Measurements from ENCODE around the gene IGSF6. TPM values are rescaled to one million over a fixed set of nuclear protein-coding genes. Genes with fewer than 3 reads are reported as not detected.

The IGSF6 gene
- total RNA-seq (2016; rRNA removed; fragmentation: Illumina TruSeq; extraction: Trizol) (not detected in 2 replicates), polyA plus RNA-seq (2011; rRNA removed) (not detected in 2 replicates), polyA minus RNA-seq (2011; rRNA and poly(A)+ RNA removed; ENCODE audit: low replicate concordance) (not detected in 2 replicates), Bru-seq, nascent RNA (not detected), BruChase-seq, experiment 1, labeled RNA remaining after a 6-hour chase (not detected), BruChase-seq, experiment 2, labeled RNA remaining after a 2-hour chase (not detected)
- not detected in 2 replicates for total RNA-seq (2016; cell fraction: cytosol; rRNA removed; fragmentation: Illumina TruSeq; extraction: Trizol; ENCODE audit: low read depth)
- not detected in 2 replicates for total RNA-seq (2016; cell fraction: insoluble cytoplasmic fraction; rRNA removed; fragmentation: Illumina TruSeq; extraction: Trizol)
- not detected in 2 replicates for total RNA-seq (2016; cell fraction: membrane; rRNA removed; fragmentation: Illumina TruSeq; extraction: Trizol)
- not detected in 2 replicates for total RNA-seq (2016; cell fraction: nucleus; rRNA removed; fragmentation: Illumina TruSeq; extraction: Trizol)
- polyA plus RNA-seq (2011; cell fraction: cytosol; rRNA removed): not detected in 2 replicates
- not detected in 2 replicates for polyA plus RNA-seq (2011; cell fraction: nucleus; rRNA removed)
- 0.19 and 0.24 TPM in 2 replicates for polyA plus RNA-seq (2012)
- not detected in 2 replicates for polyA plus RNA-seq (2016; cell fraction: cytosol; fragmentation: Illumina TruSeq; extraction: Trizol; ENCODE audit: low read depth)
- polyA plus RNA-seq (2016; cell fraction: insoluble cytoplasmic fraction; fragmentation: Illumina TruSeq; extraction: Trizol; ENCODE audit: low read depth): not detected in 2 replicates
- not detected in 2 replicates for polyA plus RNA-seq (2016; cell fraction: membrane; fragmentation: Illumina TruSeq; extraction: Trizol; ENCODE audit: low read depth)
- not detected in 2 replicates for polyA plus RNA-seq (2016; cell fraction: nucleus; fragmentation: Illumina TruSeq; extraction: Trizol; ENCODE audit: insufficient read depth, low read depth)
- not detected in 2 replicates for polyA minus RNA-seq (2011; cell fraction: cytosol; rRNA and poly(A)+ RNA removed)
- polyA minus RNA-seq (2011; cell fraction: nucleus; rRNA and poly(A)+ RNA removed): not detected in 2 replicates
- long read RNA-seq, experiment 1: 0 reads
- long read RNA-seq, experiment 2: 0 reads

DNA sequence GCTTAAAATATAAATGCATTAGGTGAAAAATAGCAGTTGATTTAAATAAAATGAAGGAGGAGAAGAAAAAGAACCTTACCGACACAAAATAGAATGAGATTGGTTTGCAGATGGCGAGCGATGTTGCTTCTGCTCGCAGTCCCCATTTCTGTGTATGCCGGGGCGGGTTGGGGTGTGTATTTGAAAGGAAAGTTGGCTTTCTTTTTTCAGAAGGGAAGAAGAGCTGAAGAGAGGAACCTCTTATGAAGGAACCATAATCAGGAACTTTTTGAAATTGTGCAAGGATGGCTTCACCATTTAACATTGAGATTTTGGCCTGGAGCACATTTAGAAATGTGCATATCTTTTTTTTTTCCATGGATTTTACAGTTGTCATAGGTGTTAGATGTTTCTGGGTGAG is at the start of gene IGSF6:
Gene IGSF6, minus strand, starts transcription at position 156 of the 400 bp plus-strand sequence. Its CDS starts 10 bp downstream, at position 146.
- Histone ChIP-seq H3K79me2 (ENCODE audit: insufficient read depth, low read length) (no peaks in the 10 kb centered on the region), H3K4me1 (ENCODE audit: insufficient read depth, low read length) (peaks cover 10% of the 10 kb centered on the region), H3K27me3 (ENCODE audit: control insufficient read depth in 1 of 2, insufficient read depth in 2 of 2, low read length in 2 of 2) (no peaks in the 10 kb centered on the region), H3K27ac (ENCODE audit: extremely low read length, insufficient read depth, low read length) (no peak within 1 kb of the TSS), H3K9ac (ENCODE audit: insufficient read depth, low read depth, low read length) (no peak within 1 kb of the TSS), H3K4me3 (replicated peaks in 1 of 3; ENCODE audit: insufficient read depth in 1 of 3, low read depth in 2 of 3, low read length in 3 of 3) (no peak within 1 kb of the TSS), H2AFZ (ENCODE audit: low read length) (no peak within 1 kb of the TSS), H4K20me1 (ENCODE audit: insufficient read depth, low read length) (peaks cover 3% of the 10 kb centered on the region; the same call in 1 of the 2 replicates), H3K4me2 (ENCODE audit: low read depth, low read length) (no peak within 1 kb of the TSS), H3K36me3 (replicated peaks in 1 of 2; ENCODE audit: control insufficient read depth in 1 of 2, insufficient read depth in 2 of 2, low read length in 2 of 2) (peaks cover 13 to 24% of the 10 kb centered on the region in 2 experiments), H3K9me3 (ENCODE audit: low read length) (no peaks in the 10 kb centered on the region)
- 98% methylated on average over 6 of the region's 6 CpGs for WGBS (ENCODE audit: low lambda C conversion rate)
- BruUV-seq (replicated peaks): no TSS peak
- POLR2A ChIA-PET: no interaction called here
- intact Hi-C loops (cut with micrococcal nuclease; ENCODE audit: unreplicated experiment) (no loop called here), in situ Hi-C loops (cut with HindIII; ENCODE audit: extremely low pct_ligation_motif_present, low pct_unique_long_range_greater_than_20kb) (no loop called here)
- CTCF ChIA-PET (ENCODE audit: low intra/inter-chr PET ratio, low total read pairs): no interaction called here
- ATAC-seq (no peak), DNase-seq (ENCODE audit: low spot score) (no peak), FAIRE-seq (no peak)
- no peak for TF ChIP-seq ATRX (CRISPR knock-in tag; IDR thresholded peaks at IDR 0.05; ENCODE audit: borderline replicate concordance)
- no peak for TF ChIP-seq SNRNP70 (IDR thresholded peaks at IDR 0.05; ENCODE audit: low read depth, low read length)
- no peak for TF ChIP-seq ZSCAN21 (CRISPR knock-in tag; IDR thresholded peaks at IDR 0.05; ENCODE audit: borderline replicate concordance)
- TF ChIP-seq MED13 (CRISPR knock-in tag; IDR thresholded peaks at IDR 0.05): no peak
- TF ChIP-seq LCORL (IDR thresholded peaks at IDR 0.05): no peak
- TF ChIP-seq LCORL (CRISPR knock-in tag; IDR thresholded peaks at IDR 0.05): no peak
- TF ChIP-seq TCF7L2 (IDR thresholded peaks at IDR 0.05; ENCODE audit: low read depth, low read length): no peak
- TF ChIP-seq, protein P1, sequence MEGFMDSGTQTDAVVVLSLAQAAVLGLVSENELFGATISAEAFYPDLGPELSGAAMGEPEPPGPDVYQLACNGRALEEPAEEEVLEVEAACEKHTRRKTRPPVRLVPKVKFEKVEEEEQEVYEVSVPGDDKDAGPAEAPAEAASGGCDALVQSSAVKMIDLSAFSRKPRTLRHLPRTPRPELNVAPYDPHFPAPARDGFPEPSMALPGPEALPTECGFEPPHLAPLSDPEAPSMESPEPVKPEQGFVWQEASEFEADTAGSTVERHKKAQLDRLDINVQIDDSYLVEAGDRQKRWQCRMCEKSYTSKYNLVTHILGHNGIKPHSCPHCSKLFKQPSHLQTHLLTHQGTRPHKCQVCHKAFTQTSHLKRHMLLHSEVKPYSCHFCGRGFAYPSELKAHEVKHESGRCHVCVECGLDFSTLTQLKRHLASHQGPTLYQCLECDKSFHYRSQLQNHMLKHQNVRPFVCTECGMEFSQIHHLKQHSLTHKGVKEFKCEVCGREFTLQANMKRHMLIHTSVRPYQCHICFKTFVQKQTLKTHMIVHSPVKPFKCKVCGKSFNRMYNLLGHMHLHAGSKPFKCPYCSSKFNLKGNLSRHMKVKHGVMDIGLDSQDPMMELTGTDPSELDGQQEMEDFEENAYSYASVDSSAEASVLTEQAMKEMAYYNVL (CRISPR knock-in tag; IDR thresholded peaks at IDR 0.05; ENCODE audit: borderline replicate concordance): no peak
- no peak for TF ChIP-seq ZBTB39 (CRISPR knock-in tag; IDR thresholded peaks at IDR 0.05)
- no peak for TF ChIP-seq ZNF160 (CRISPR knock-in tag; IDR thresholded peaks at IDR 0.05)
- no peak for TF ChIP-seq FOXO4 (CRISPR knock-in tag; conservative IDR thresholded peaks at IDR 0.05)
- no peak for TF ChIP-seq KLF6 (CRISPR knock-in tag; IDR thresholded peaks at IDR 0.05)
- no peak for TF ChIP-seq ATF6 (CRISPR knock-in tag; conservative IDR thresholded peaks at IDR 0.05)
- TF ChIP-seq ZSCAN22 (CRISPR knock-in tag; IDR thresholded peaks at IDR 0.05): no peak
